ENCODE results near the gene JMJD6.

DNA sequence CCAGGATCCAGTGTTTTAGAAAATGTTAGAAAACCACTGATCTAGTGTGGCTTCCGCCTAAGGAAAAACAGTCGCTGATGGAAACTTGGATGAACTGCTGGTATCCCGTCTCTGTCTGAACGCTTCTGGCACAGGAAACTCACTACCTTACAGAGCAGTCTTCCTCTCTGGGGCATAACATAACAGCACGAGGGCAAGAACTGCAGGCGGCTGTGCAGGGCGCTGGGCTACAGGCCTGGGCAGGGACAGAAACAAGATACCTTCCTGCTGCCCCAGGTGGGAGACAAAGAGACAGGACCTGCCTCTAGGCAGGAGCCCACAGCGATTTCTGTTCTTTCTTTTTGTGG lies 26.2 kb downstream of the JMJD6 start:
- TF ChIP-seq, protein P1, sequence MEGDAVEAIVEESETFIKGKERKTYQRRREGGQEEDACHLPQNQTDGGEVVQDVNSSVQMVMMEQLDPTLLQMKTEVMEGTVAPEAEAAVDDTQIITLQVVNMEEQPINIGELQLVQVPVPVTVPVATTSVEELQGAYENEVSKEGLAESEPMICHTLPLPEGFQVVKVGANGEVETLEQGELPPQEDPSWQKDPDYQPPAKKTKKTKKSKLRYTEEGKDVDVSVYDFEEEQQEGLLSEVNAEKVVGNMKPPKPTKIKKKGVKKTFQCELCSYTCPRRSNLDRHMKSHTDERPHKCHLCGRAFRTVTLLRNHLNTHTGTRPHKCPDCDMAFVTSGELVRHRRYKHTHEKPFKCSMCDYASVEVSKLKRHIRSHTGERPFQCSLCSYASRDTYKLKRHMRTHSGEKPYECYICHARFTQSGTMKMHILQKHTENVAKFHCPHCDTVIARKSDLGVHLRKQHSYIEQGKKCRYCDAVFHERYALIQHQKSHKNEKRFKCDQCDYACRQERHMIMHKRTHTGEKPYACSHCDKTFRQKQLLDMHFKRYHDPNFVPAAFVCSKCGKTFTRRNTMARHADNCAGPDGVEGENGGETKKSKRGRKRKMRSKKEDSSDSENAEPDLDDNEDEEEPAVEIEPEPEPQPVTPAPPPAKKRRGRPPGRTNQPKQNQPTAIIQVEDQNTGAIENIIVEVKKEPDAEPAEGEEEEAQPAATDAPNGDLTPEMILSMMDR (IDR thresholded peaks at IDR 0.05): no peak
- no peak for TF ChIP-seq EP300 (IDR thresholded peaks at IDR 0.05)
- no peak for TF ChIP-seq POLR2AphosphoS5 (IDR thresholded peaks at IDR 0.05)
